Measurements from ENCODE around the gene SLC7A6OS.

The SLC7A6OS gene

DNA sequence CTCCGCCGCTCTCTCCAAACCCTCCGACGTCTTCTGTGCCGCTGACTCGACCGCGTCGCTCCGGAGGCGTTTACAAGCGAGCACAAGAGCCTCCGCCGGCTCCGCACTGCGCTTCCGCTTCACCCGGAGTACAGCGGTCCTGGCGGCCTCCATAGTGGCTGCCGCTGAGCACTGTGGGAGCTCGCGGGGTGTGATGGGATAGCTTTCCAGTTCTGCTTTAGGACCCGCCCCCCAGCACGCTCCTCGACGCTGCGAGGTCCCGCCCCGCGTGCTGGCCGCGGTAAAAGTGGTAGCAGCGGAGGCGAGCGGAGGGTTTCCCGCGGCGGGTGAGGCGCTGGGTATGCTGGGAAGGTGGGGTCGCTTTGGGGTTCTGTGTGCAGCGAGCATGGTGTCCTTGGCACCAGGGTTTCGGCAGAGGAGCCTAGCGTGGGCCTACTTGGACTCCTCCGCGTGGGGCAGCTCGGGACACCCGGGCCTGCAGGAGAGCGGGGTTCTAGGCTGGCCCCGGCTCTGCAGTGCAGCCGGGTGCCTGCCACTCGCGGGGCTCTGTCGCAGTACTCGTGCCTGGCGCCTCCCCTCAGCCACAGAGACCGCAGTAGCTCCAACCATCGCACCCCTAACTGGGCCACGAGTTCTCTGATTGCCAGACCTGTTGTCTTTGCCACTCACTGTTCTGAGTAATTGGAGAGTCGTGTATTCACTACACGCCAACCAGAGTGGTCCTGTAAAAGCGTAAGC lies at the start of gene SLC7A6OS, which contains the start of gene PRMT7:
Gene SLC7A6OS (minus strand): TSS at position 173 of the 738 bp plus-strand sequence. CDS start 20 bp downstream, at position 153.
Gene PRMT7 (plus strand): TSS at position 246 of the 738 bp plus-strand sequence. CDS start 4,961 bp downstream, outside the sequence.
- DNase-seq (ENCODE audit: low read depth, low spot score): no peak
- peak within 1 kb of the TSS; percentile 96 for H3K4me3 ChIP-seq (ENCODE audit: low read depth, low read length)
- TF ChIP-seq, protein P1, sequence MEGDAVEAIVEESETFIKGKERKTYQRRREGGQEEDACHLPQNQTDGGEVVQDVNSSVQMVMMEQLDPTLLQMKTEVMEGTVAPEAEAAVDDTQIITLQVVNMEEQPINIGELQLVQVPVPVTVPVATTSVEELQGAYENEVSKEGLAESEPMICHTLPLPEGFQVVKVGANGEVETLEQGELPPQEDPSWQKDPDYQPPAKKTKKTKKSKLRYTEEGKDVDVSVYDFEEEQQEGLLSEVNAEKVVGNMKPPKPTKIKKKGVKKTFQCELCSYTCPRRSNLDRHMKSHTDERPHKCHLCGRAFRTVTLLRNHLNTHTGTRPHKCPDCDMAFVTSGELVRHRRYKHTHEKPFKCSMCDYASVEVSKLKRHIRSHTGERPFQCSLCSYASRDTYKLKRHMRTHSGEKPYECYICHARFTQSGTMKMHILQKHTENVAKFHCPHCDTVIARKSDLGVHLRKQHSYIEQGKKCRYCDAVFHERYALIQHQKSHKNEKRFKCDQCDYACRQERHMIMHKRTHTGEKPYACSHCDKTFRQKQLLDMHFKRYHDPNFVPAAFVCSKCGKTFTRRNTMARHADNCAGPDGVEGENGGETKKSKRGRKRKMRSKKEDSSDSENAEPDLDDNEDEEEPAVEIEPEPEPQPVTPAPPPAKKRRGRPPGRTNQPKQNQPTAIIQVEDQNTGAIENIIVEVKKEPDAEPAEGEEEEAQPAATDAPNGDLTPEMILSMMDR (IDR thresholded peaks at IDR 0.05; ENCODE audit: insufficient read depth, low read length, missing control alignments): no peak
- ChIA-PET POLR2A (interaction anchor here (0.7 to 1.8 kb wide), 12 partner anchors 9 to 74 kb away, joined by 3 to 19 read pairs (median 6); partner anchors contain the start of genes PLA2G15 and SLC7A6), CTCF (interaction anchor here (1.0 to 2.4 kb wide), 6 partner anchors 10 to 211 kb away, joined by 3 to 34 read pairs (median 4); partner anchors contain the start of gene SLC7A6)

DNA sequence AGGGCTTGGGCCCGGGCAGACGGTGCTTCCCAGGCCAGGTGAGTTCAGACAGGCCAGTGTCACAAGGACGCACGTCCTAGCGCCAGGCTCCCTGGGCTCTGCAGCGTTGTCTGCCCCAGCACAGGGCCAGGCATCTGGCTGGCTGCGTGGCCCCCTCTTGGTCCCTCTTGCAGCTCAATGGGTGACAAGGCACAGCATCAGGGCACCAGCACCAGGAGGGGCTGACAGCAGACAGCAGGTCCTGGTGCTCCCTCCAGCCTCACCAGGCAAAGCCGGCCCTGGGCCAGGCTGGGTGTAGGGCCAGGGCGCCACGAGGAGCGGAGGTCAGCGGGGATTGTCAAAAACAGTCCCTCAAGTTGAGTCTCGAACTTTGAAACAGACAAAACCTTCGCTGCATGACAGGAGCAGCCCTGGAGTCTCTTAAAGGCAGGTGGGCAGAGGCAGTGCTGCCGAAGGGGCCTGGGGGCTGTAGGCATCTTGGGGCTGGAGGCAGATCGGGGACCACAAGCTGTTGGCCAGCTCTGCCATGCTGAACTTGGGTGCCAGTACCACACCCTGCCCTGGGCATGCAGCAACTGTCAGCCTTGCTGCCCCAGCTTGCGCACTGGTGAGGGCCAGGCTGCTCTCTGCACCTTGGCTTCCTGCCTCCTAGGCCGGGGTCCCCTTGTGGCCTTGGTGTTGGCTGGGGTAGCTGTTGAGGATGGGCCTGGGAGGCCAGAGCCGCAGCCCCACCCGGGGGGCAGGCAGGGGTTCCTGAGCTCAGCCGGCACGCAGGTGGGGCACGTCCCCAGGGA lies 48.8 kb upstream of the SLC7A6OS start:
- DNase-seq (ENCODE audit: low read depth, low spot score): no peak
- CTCF ChIA-PET: interaction anchor here (1.2 kb wide), 1 partner anchor 95 kb away, joined by 3 read pairs; the partner anchor contains the start of gene SLC7A6
- no peak overlapping the region for H3K4me3 ChIP-seq (ENCODE audit: low read depth, low read length)
- TF ChIP-seq, protein P1 (IDR thresholded peaks at IDR 0.05; ENCODE audit: insufficient read depth, low read length, missing control alignments): no peak
- POLR2A ChIA-PET: no interaction called here

DNA sequence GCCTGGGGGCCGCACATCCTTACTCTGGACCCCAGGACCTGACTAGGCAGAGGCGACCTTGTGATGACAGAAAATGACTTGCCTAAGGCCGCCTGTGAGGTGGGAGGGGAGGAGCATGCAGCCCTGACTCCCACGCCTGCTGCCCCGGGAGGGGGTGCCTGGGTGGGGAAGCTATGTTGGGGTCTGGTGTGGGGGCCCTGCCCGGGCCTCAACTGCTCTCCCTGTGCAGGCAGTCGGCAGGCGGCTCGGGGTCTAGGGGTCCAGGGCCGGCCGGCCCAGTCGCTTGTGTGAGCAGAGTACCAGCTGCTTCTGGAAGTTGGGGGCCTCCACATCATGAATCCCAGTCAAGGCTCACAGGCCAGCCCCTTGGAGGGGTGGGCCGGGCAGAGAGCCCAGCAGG lies 48.2 kb upstream of the SLC7A6OS start:
- TF ChIP-seq, protein P1 (IDR thresholded peaks at IDR 0.05; ENCODE audit: insufficient read depth, low read length, missing control alignments): no peak
- POLR2A ChIA-PET: no interaction called here
- no peak for DNase-seq (ENCODE audit: low read depth, low spot score)
- CTCF ChIA-PET: no interaction called here
- no peak overlapping the region for H3K4me3 ChIP-seq (ENCODE audit: low read depth, low read length)

DNA sequence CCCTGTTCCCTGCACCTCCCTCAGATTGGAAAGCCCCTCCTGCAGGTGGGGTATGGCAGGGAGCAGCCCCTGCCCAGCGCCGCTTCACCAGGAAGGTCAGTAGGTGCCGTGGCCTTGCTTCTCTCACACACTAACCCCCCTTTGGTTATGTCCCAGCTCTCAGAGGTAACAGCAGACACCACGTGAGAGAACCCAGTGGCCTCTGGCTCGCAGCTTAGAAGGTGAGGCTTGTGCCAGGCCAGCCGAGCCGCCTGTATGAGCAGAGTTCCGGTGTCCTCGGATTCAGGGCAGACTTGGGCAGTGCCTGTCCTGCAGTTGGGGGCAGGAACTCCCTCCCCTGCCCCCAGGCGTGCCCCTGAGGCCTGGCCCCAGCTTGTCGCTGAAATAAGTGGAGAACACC lies 47.2 kb upstream of the SLC7A6OS start:
- TF ChIP-seq, protein P1 (IDR thresholded peaks at IDR 0.05; ENCODE audit: insufficient read depth, low read length, missing control alignments): no peak
- H3K4me3 ChIP-seq (ENCODE audit: low read depth, low read length): no peak overlapping the region
- DNase-seq (ENCODE audit: low read depth, low spot score): no peak
- POLR2A ChIA-PET: no interaction called here
- CTCF ChIA-PET: interaction anchor here (1.5 kb wide), 1 partner anchor 10 kb away, joined by 4 read pairs; no protein-coding TSS in a partner anchor

DNA sequence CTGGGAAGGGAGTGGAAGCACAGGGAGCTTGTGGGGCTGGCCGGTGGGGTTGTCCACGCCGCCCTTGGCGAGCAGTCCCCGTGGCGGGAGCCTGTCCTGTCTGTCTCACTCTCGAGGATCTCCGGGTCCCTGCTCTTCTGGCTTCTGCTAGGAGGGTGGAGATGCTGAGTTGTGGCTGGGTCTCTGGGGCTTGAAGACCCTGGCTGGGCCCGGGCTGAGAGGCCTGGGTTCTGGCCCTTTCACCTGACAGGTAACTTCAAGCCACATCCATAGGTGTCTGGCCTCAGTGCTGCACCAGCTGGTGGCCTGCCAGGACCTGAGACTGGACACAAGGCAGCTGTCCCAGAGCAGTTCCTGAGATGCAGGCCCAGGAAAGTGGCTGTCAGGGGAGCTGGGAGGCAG lies 46.8 kb upstream of the SLC7A6OS start:
- ChIA-PET CTCF (interaction anchor here (1.5 to 2.6 kb wide), 2 partner anchors 7 to 11 kb away, joined by 4 to 13 read pairs; no protein-coding TSS in a partner anchor), POLR2A (no interaction called here)
- no peak overlapping the region for H3K4me3 ChIP-seq (ENCODE audit: low read depth, low read length)
- TF ChIP-seq, protein P1 (IDR thresholded peaks at IDR 0.05; ENCODE audit: insufficient read depth, low read length, missing control alignments): no peak
- DNase-seq (ENCODE audit: low read depth, low spot score): no peak

DNA sequence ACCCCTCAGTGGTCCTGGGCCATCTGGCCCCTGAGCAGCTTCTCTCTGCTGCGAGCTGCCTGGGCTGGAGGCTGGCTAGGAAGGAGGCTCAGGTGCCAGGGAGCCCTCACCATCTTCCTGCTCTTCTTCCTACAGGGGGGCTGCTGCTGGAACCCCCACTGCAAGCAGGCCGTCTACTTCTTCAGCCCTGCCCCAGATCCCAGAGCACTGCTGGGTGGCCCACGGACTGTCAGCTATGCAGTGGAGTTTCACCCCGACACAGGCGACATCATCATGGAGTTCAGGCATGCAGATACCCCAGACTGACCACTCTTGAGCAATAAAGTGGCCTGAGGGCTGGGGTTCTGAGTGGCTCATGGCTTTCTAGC lies 46.2 kb upstream of the SLC7A6OS start:
- TF ChIP-seq, protein P1 (IDR thresholded peaks at IDR 0.05; ENCODE audit: insufficient read depth, low read length, missing control alignments): no peak
- CTCF ChIA-PET: interaction anchor here (1.5 to 2.6 kb wide), 2 partner anchors 8 to 11 kb away, joined by 4 to 13 read pairs; no protein-coding TSS in a partner anchor
- POLR2A ChIA-PET: no interaction called here
- DNase-seq (ENCODE audit: low read depth, low spot score): no peak
- no peak overlapping the region for H3K4me3 ChIP-seq (ENCODE audit: low read depth, low read length)

Measured in AG04449 (cell line).